DND-41 (cell line): Measurements from ENCODE around the gene SGSM2.

ENCODE experiments used
- CTCF ChIP-seq: IDR thresholded peaks from 2 replicates; pipeline ENCODE4 v1.5.1; 2012; ENCODE audit warnings: borderline replicate concordance, low read length, moderate library complexity, mild to moderate bottlenecking; ENCODE audit not compliant: poor library complexity, severe bottlenecking; ENCODE audit errors: extremely low read depth
- EZH2 ChIP-seq: IDR thresholded peaks from 3 replicates; pipeline ENCODE4 v1.6.1; 2012; ENCODE audit warnings: borderline replicate concordance, low read depth, mild to moderate bottlenecking, moderate library complexity, low read length, inconsistent platforms; ENCODE audit not compliant: severe bottlenecking

- no peak for TF ChIP-seq CTCF
- TF ChIP-seq EZH2: no peak
Measured at GRCh38 chr17:2317796-2318195, 19.5 kb upstream of the SGSM2 start.
